GM20000 (cell line): ENCODE results near the gene IFNA17.

Experiments used
- DNase-seq: peaks from one replicate; pipeline ENCODE4 v3.0.0; 2012; ENCODE audit warnings: low spot score
- CTCF ChIP-seq: IDR thresholded peaks from 2 replicates; pipeline ENCODE4 v1.5.1; 2012; ENCODE audit warnings: mild to moderate bottlenecking, control low read depth; ENCODE audit errors: extremely low read depth, missing control alignments

The IFNA17 gene

GRCh38 chr9:21228122-21228521 lies at the start of gene IFNA17:
TSS of gene IFNA17 (minus strand) at chr9:21228222. CDS start at chr9:21228173, 49 bp downstream.
- no peak for DNase-seq
- TF ChIP-seq CTCF, result no peak

DNA sequence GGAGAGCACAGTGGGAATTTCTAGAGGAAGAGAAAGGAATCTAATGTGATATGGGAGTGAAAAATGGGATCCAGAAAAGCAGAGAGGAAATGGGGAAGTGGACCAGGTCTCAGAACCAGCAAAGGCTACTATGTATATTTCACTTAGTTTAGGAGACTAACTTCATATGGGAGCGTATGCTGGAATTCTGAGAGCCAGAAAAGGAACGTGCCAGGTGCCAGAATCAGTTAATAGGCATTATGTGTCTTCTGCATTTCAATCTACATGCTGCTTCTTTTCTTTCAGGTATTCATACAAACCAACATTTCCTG lies 40.3 kb upstream of the IFNA17 start:
- DNase-seq, result no peak
- TF ChIP-seq CTCF, result no peak

GRCh38 chr9:21267485-21268346 lies 39.7 kb upstream of the IFNA17 start:
- DNase-seq, result no peak

GRCh38 chr9:21266733-21267484 lies 38.9 kb upstream of the IFNA17 start:
- TF ChIP-seq CTCF, result no peak
- DNase-seq, result no peak

More at GRCh38 chr9:21267485-21268346, 39.7 kb upstream of the IFNA17 start:
- no peak for TF ChIP-seq CTCF

DNA sequence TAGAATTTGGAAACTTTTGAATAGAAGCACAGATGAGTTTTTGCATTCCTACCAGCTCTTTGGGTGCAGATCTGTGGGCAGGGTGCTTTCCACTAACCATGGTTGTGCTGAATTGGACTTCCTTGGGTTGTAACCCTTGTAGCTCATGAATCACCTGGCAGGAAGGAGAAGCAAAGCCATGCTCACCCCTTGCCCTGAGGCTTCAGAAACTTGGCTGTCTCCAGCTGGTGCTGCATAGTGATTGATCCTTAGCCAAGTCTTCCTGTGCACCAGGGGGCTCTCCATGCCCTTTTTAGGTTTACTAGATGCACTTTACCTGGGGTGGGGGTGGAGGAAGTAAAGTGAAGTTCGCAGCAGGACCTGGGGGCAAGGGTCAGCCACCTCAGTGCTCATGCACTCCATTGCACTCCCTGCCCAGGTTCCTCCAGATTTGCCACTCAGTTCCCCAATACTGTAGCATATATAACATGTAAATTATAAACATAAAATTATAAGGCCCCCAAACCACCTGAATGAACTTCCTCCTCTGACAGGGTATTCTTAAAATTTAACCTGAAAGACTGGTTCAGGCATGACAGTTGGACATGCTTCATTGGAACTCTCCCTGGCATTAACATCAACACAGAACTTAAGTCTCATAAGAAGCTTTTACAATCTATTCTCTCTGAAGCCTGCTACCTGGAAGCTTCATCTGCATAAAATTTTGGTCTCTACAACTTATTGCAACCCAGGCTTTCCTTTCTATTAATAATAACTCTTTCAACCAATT lies 37.6 kb upstream of the IFNA17 start:
- no peak for DNase-seq

DNA sequence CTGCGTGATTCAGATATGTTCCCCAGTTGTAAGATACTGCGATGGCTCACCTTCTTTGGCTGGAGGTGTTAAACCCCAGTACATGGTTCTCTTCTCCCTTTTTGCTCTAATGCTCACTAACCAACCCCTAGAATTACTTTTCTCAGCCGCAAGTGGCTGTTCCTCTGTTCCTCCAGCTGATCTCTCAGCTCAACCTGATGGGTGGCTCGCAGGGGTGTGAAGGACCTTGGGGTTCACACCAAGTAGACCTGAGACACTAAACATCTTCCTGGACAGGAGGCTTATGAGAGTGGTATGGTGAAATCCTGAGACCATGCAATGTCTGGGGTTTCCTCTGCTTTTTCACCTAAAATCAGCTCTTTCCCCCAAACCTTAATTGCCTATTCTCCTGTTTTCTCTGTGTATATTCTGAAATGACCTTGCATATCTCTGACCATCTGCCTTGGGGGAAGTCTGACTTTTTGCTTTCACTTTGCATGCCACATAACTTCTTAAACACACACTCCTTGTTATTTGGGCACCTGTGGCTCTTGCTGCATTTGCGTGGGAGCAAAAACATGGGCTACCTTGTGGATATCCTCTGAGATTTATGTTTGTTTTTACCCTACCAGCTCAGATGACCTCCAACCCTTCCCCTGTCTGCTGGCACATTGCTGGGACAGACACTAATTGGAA lies 27.7 kb upstream of the IFNA17 start:
- no peak for DNase-seq
- no peak for TF ChIP-seq CTCF

More for the DNA sequence above, 37.6 kb upstream of the IFNA17 start:
- TF ChIP-seq CTCF, result no peak
